K562 treated with DMSO at 1 percent for 48 hours (cell line): ENCODE data around the gene EVI5L. TPM values are rescaled to one million over a fixed set of nuclear protein-coding genes. Genes with fewer than 3 reads are reported as not detected.

Source experiments
- total RNA-seq: library from RNA; unstranded; fragments of 300-600 nt; gene quantifications from 2 replicates; pipeline ENCODE4 v1.2.3, GENCODE V29; 2022; ENCODE audit warnings: low replicate concordance; ENCODE audit errors: extremely low read depth

EVI5L gene
- not detected in 2 replicates for total RNA-seq

DNA sequence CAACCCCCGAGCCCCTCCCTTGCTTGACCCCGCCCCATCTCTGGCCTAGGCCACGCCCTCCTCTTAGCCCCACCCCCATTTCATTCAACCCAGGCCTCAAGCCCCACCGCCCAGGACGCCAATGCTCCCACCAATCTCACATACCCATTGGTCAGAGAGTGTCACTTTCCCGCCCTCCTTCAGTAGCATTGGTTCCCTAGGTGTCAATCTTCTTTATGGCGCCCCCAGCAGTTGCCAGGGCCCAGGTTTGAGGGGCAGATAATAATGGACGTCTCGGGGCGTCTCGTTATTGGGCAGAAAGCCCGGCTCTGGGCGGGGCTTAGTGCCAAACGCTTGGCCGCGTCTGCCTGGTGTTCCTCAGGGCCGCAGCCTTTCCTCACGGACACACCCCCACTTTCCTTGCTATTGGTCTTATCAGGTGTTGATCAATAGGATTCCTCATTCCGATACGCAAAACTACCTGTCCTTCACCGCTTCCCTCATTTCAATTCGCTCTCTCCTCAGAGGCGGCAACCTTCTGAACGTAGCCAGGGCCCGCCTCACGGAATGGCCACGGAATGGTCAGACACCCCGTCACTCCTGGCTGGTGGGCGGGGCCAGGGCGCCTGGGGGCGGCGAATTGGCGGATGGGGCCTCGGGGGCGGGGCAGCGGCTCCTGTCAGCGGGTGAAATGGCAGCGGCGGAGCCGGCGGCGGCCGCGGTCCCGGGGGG lies at the start of gene EVI5L:
Gene EVI5L, plus strand, starts transcription at position 658 of the 711 bp plus-strand sequence. CDS start 16,325 bp downstream, outside the sequence.

DNA sequence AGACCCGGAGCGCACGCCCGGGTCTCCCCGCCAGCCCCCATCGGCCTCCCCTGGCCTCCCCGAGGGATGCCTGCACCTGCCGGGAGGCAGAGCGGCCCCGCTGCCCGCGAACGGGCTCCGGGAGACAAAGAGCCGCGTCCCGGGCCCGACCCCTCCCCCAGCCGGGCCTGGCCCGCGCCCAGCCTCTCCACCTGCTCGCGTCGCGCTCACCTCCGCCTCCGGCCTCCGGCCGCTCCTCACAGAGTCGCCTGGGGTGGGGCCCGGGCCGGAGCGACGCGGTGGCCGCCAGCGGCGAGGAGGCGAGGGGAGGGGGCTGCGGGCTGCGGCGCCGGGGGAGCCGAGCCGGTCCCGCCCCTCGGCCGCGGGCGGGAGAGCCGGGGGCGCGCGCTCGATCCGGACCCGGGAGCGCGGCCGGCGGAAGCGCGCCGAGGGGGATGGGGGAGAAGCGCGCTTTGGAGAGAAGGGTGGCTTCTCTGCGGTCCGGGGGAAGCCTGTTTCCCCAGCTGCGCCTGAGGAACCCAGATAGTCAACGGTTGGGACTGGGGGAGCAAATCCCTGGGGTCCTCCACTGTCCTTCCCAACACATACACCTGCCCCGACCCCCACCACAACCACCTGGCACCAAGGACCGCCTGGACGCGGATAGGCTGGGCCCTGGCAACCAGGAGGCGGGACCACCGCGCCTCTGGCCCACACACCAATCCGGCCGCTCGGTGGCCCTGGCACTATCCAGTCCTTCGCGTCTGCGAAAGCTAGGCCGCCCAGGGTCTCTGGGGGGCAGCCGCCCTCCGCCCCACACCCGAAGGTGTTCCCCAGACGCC lies 44.3 kb downstream of the EVI5L start, which contains the start of gene PRR36:
Gene PRR36, minus strand, starts transcription at position 315 of the 821 bp plus-strand sequence. CDS start 701 bp downstream, outside the sequence.

DNA sequence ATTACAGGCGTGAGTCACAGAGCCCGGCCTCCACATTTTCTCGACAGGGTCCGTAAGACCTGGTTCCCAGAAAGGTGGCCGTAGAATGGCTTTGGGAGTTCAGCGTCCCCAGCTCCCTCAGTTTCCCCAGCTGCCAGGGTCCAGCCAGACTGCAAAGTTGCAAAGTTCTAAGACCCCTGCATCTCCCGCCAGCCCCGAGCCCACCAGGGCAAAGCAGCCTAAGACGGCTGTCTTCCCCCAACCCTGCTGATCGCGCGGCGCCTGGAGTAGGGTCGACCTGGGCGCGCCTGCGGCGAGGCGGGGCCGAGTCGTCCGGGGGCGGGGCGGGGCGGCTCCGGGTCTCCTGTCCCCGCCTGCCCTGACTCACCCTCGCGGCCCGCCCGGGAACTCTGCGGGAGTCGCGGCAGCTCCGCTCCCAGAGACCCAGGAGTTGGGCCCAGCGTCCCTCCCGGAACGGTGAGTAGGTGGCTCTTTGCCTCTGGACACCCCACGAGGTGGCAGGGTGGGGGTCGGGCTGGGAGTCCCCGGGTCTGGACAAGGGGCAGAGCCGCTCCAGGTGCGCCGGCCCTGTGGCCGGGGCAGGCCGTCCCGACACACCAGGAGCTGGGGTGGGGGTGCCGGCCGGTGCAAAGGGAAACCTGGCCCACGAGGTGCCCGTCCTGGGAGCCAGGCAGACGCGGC lies 58.3 kb downstream of the EVI5L start, which contains the start of gene LRRC8E:
Gene LRRC8E, plus strand, starts transcription at position 366 of the 681 bp plus-strand sequence. CDS start 7,094 bp downstream, outside the sequence.

DNA sequence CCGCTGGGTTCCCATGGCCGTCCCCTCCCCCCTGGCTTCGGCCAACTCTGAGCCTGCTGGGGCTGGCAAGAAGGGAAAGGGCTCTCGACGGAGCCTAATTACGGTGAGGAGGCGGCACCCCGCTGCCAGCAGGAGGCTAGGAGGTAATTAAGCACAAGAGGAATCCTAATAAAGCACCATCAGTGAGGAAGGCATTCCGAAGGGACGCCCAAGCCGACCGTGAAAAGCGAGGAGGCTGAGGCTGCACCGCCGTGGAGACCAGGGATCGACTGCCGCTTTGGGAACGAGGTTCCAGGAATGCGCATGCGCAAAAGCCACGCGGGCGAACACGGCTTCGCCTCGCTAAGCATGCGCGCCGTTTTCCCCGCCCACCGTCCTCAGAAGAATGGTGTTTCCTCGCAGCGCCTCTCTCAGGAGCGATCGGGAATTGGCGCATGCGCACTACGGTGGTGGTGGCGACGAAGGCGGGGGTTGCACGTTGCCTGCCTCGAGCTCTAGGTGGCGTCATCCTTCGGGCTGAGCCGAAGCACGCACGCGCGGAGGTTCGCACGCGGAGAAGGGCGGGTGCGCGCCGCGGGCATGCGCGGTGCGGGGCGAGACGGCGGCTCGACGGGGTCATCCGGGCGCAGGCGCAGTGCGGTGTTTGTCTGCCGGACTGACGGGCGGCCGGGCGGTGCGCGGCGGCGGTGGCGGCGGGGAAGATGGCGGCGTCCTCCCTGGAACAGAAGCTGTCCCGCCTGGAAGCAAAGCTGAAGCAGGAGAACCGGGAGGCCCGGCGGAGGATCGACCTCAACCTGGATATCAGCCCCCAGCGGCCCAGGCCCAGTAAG lies 73.4 kb downstream of the EVI5L start, which contains the start of gene MAP2K7:
Gene MAP2K7, plus strand, starts transcription at position 634 of the 830 bp plus-strand sequence. Its CDS starts 68 bp downstream, at position 702.

Other genes with a start within 250 kb of the EVI5L start
- not detected in 2 replicates for gene CAMSAP3, start 234.4 kb upstream of the EVI5L start, total RNA-seq
- gene XAB2, start 200.7 kb upstream of the EVI5L start, total RNA-seq = not detected in 2 replicates
- gene PET100, start 200.4 kb upstream of the EVI5L start, total RNA-seq = not detected in 2 replicates
- not detected in 2 replicates for gene PCP2, start 196.5 kb upstream of the EVI5L start, total RNA-seq
- not detected in 2 replicates for gene STXBP2, start 193.1 kb upstream of the EVI5L start, total RNA-seq
- gene RETN, start 161.2 kb upstream of the EVI5L start, total RNA-seq = not detected in 2 replicates
- not detected in 2 replicates for gene MCEMP1, start 153.1 kb upstream of the EVI5L start, total RNA-seq
- not detected in 2 replicates for gene TRAPPC5, start 149.4 kb upstream of the EVI5L start, total RNA-seq
- gene FCER2, start 128.1 kb upstream of the EVI5L start, total RNA-seq = not detected in 2 replicates
- gene CLEC4G, start 98.1 kb upstream of the EVI5L start, total RNA-seq = not detected in 2 replicates
- not detected in 2 replicates for gene CD209, start 82.7 kb upstream of the EVI5L start, total RNA-seq
- not detected in 2 replicates for gene CLEC4M, start 67.0 kb upstream of the EVI5L start, total RNA-seq
- gene PRR36, start 44.2 kb downstream of the EVI5L start, total RNA-seq = not detected in 2 replicates
- not detected in 2 replicates for gene LRRC8E, start 58.3 kb downstream of the EVI5L start, total RNA-seq
- gene MAP2K7, start 73.7 kb downstream of the EVI5L start, total RNA-seq = not detected in 2 replicates
- gene TGFBR3L, start 84.6 kb downstream of the EVI5L start, total RNA-seq = not detected in 2 replicates
- not detected in 2 replicates for gene SNAPC2, start 90.1 kb downstream of the EVI5L start, total RNA-seq
- gene CTXN1, start 95.9 kb downstream of the EVI5L start, total RNA-seq = not detected in 2 replicates
- not detected in 2 replicates for gene TIMM44, start 113.4 kb downstream of the EVI5L start, total RNA-seq
- not detected in 2 replicates for gene ELAVL1, start 175.4 kb downstream of the EVI5L start, total RNA-seq
- not detected in 2 replicates for gene CCL25, start 222.5 kb downstream of the EVI5L start, total RNA-seq